Osteocyte (in vitro differentiated cells): ENCODE data around the gene VN1R5. TPM values are rescaled to one million over a fixed set of nuclear protein-coding genes. Genes with fewer than 3 reads are reported as not detected.

Source experiments
- DNase-seq: peaks from one replicate; pipeline ENCODE4 v3.0.0; 2021; ENCODE audit warnings: mixed read lengths; ENCODE audit not compliant: unreplicated experiment; ENCODE audit errors: extremely low spot score
- H3K27ac Mint-ChIP-seq: one replicate; pipeline ENCODE4 v1.8.0; 2021; ENCODE audit warnings: mild to moderate bottlenecking, mixed read lengths; ENCODE audit not compliant: unreplicated experiment
- H3K27me3 Mint-ChIP-seq: one replicate; pipeline ENCODE4 v1.8.0; 2021; ENCODE audit warnings: mixed read lengths; ENCODE audit not compliant: unreplicated experiment
- H3K36me3 Mint-ChIP-seq: one replicate; pipeline ENCODE4 v1.8.0; 2021; ENCODE audit warnings: mixed read lengths; ENCODE audit not compliant: unreplicated experiment
- H3K4me1 Mint-ChIP-seq: one replicate; pipeline ENCODE4 v1.8.0; 2021; ENCODE audit warnings: mixed read lengths; ENCODE audit not compliant: unreplicated experiment
- H3K4me3 Mint-ChIP-seq: one replicate; pipeline ENCODE4 v1.8.0; 2021; ENCODE audit warnings: mild to moderate bottlenecking, moderate library complexity, mixed read lengths; ENCODE audit not compliant: unreplicated experiment
- H3K9me3 Mint-ChIP-seq: one replicate; pipeline ENCODE4 v1.8.0; 2021; ENCODE audit warnings: mixed read lengths; ENCODE audit not compliant: unreplicated experiment
- total RNA-seq: library from RNA; stranded (reverse); gene quantifications from 2 replicates; pipeline ENCODE4 v1.2.1, GENCODE V29; 2021
- TF ChIP-seq, protein P1 (sequence below): fragments of 200-600 bp; sonication (generic); IDR thresholded peaks from 2 replicates; pipeline ENCODE4 v1.5.0; 2021; ENCODE audit warnings: antibody characterized with exemption, mild to moderate bottlenecking, moderate library complexity

The VN1R5 gene
- total RNA-seq, 1 donor from 2014 or later: not detected

DNA sequence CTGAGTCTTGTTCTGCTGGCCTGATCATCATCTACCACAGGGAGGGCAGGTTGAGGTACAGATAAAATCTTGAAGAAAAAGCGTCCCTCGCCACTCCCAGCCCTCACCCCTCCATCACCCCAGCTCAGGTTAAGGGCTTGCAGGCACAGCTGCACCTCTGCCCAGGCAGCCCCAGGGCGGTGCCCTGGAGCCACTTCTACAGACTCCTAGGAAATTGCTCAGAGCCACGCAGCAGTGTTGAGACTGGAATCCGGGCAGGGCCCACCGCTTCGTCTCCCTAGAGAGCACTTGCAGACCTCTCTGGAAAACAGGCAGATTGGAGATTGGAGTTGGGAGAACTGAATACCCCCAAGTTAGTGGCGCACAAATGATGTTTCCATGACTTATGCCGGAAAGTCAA, 35.3 kb downstream of the VN1R5 start:
- no peak overlapping the region for H3K27ac Mint-ChIP-seq
- no peak for DNase-seq
- H3K36me3 Mint-ChIP-seq: no peaks in the 10 kb centered on the region
- TF ChIP-seq, protein P1, sequence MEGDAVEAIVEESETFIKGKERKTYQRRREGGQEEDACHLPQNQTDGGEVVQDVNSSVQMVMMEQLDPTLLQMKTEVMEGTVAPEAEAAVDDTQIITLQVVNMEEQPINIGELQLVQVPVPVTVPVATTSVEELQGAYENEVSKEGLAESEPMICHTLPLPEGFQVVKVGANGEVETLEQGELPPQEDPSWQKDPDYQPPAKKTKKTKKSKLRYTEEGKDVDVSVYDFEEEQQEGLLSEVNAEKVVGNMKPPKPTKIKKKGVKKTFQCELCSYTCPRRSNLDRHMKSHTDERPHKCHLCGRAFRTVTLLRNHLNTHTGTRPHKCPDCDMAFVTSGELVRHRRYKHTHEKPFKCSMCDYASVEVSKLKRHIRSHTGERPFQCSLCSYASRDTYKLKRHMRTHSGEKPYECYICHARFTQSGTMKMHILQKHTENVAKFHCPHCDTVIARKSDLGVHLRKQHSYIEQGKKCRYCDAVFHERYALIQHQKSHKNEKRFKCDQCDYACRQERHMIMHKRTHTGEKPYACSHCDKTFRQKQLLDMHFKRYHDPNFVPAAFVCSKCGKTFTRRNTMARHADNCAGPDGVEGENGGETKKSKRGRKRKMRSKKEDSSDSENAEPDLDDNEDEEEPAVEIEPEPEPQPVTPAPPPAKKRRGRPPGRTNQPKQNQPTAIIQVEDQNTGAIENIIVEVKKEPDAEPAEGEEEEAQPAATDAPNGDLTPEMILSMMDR: no peak
- no peaks in the 10 kb centered on the region for H3K27me3 Mint-ChIP-seq
- peaks cover 22% of the 10 kb centered on the region for H3K4me1 Mint-ChIP-seq
- H3K9me3 Mint-ChIP-seq: peaks cover 13% of the 10 kb centered on the region
- H3K4me3 Mint-ChIP-seq: no peak overlapping the region

DNA sequence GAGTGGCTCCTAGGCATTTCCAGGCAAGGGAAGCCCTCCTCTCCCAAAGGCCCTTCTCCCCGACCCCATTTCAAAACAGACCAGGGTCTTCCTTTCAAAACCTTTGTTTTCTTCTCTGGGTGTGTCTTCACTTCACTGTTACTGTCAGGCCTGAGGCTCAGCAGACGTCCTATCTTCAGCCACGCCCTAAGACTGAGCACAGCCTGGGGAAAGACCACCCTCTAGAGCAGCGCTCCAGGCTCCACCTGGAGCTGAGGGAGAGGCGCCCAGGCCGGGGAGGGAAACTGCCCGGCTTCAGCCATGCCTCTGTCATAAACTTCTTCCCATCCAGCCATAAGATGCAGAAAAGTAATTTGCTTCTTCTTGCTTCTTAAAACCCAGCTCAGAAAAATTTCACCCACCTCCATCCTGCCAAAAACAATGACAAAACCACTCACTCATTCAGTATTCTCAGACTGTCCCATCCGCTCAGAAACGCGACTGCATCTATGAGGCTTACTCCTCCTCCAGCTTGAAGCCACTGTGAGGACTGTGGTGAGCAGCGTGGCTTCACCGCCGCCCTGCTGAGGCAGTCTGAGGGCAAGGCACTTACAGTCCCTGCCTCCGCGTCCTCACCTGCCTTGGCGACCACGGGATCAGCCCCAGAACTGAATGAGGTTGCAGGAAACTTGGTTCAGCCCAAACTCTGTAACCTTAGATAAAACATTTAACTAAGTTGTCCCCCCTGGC, 36.1 kb downstream of the VN1R5 start:
- no peak overlapping the region for H3K4me3 Mint-ChIP-seq
- no peaks in the 10 kb centered on the region for H3K36me3 Mint-ChIP-seq
- no peak overlapping the region for H3K27ac Mint-ChIP-seq
- H3K9me3 Mint-ChIP-seq: peaks cover 13% of the 10 kb centered on the region
- no peak for DNase-seq
- H3K4me1 Mint-ChIP-seq: peaks cover 22% of the 10 kb centered on the region
- TF ChIP-seq, protein P1: no peak
- H3K27me3 Mint-ChIP-seq: no peaks in the 10 kb centered on the region

DNA sequence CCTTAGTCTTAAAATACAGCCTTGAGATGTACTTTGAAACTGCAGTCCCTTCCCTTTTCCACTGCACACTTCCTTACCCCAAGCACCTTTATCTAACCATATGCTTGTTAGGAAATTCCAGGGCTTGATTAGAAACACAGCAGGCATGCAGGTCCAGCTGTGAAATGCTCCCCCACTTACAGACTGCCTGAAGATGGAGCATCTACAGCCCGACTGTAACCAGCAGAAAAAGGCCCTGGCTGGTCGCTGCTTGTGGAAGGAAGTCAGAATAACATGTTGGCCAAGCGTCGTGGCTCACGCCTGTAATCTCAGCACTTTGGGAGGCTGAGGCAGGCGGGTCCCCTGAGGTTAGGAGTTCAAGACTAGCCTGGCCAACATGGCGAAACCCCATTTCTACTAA, 37.2 kb downstream of the VN1R5 start:
- Mint-ChIP-seq H3K9me3 (peaks cover 13% of the 10 kb centered on the region), H3K27ac (no peak overlapping the region), H3K4me3 (no peak overlapping the region), H3K4me1 (peaks cover 22% of the 10 kb centered on the region), H3K27me3 (no peaks in the 10 kb centered on the region), H3K36me3 (peaks cover 4% of the 10 kb centered on the region)
- TF ChIP-seq, protein P1: no peak
- DNase-seq: no peak

DNA sequence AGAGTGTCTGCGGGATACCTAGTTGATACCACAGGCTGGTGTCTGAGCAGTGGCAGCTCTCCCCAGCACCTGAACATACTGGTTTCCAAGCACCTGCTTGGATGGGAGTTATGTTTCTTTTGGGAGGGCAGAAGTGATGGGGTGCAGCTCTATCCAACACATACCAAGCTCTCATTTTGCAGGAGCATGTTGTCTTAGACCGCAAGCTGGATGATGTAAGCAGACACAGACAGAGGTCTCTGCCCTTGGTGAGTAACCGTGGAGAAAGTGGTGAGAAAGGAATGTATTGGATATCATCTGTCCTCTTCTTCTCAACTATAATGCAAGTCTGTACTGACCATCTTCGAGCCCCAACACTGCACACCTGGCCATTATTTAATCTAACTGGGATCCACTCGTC, 38.4 kb downstream of the VN1R5 start:
- H3K4me1 Mint-ChIP-seq: peaks cover 22% of the 10 kb centered on the region
- no peak overlapping the region for H3K27ac Mint-ChIP-seq
- no peak overlapping the region for H3K4me3 Mint-ChIP-seq
- peaks cover 11% of the 10 kb centered on the region for H3K36me3 Mint-ChIP-seq
- H3K9me3 Mint-ChIP-seq: peaks cover 5% of the 10 kb centered on the region
- TF ChIP-seq, protein P1: no peak
- H3K27me3 Mint-ChIP-seq: no peaks in the 10 kb centered on the region
- DNase-seq: no peak

DNA sequence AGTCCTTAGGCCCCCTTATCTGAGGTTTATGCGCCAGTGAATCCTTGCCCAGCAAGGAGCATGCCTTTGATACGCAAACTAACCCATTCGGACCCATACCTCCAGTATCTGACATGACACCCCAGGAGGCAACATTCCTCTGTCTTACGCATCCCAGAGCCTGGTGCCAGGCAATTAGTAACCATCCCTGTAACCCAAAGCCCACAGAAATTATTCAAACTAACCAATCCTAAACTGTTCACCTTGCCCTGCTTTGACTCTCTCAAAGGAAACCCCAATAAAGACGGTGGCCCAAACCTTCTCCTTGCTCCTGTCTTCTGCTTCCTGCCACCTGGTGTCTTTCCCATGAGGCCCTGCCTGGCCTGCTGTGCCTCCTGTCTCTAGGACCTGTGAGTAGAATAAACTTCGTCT, 39.4 kb downstream of the VN1R5 start:
- no peak overlapping the region for H3K4me3 Mint-ChIP-seq
- no peak overlapping the region for H3K27ac Mint-ChIP-seq
- no peaks in the 10 kb centered on the region for H3K27me3 Mint-ChIP-seq
- H3K36me3 Mint-ChIP-seq: peaks cover 13% of the 10 kb centered on the region
- H3K4me1 Mint-ChIP-seq: peaks cover 22% of the 10 kb centered on the region
- H3K9me3 Mint-ChIP-seq: no peaks in the 10 kb centered on the region
- no peak for DNase-seq
- TF ChIP-seq, protein P1: no peak
